Measurements from ENCODE around the gene CCNT2. TPM values are rescaled to one million over a fixed set of nuclear protein-coding genes. Genes with fewer than 3 reads are reported as not detected.

CCNT2 gene
- 19.3 TPM for polyA plus RNA-seq (2012; ENCODE audit: insufficient read length, low read depth)

DNA sequence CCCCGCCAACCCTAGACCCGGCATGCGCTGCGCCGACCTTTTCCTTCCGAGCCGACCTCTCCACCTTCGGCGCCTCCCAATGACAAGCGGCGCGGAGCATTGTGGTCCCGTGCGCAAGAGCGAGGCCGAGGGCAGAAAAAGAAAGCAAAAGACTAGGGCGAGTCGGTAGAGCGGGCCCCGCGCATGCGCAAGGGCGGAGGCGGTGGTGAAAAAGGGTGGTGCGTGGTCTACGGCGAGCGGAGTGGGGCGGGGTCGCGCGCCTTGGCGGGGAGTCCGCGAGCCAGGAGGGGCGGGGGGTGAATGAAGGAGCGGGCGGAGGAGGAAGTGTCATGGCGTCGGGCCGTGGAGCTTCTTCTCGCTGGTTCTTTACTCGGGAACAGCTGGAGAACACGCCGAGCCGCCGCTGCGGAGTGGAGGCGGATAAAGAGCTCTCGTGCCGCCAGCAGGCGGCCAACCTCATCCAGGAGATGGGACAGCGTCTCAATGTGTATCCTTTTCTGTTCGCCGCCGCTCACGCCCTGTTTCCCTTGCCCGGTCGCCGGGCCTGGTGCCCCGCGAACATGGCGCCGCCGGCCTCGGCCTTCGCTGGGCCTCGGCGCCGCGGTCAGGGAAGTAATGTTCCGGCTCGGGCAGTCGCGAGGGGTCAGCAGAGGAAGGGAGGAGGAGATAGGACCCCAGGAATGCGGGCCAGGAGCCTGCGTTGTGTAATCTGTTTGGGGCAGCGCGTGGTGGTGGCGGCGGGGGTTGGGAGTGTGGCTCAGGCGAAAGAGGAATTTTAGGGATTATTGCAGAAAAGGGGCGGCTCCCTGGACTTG lies at the start of gene CCNT2:
Gene CCNT2, plus strand, starts transcription at position 297 of the 815 bp plus-strand sequence. Its CDS starts 33 bp downstream, at position 330.
- TF ChIP-seq FOXP2 (optimal IDR thresholded peaks at IDR 0.05; ENCODE audit: borderline replicate concordance, extremely low read depth, extremely low read length, insufficient read depth) (peak; percentile 24), POLR2AphosphoS5 (IDR thresholded peaks at IDR 0.05; ENCODE audit: low read depth, low read length) (0 out of 2 replicates have a peak, but pooled peaks have one; percentile 17), SIN3A (IDR thresholded peaks at IDR 0.05; ENCODE audit: borderline replicate concordance, insufficient read depth, low read length) (peak; percentile 49; the same call in 1 of the 2 replicates), TAF1 (IDR thresholded peaks at IDR 0.05; ENCODE audit: borderline replicate concordance, insufficient read depth, low read length) (peak; percentile 80; the same call in 1 of the 2 replicates)
- TF ChIP-seq, protein P1, sequence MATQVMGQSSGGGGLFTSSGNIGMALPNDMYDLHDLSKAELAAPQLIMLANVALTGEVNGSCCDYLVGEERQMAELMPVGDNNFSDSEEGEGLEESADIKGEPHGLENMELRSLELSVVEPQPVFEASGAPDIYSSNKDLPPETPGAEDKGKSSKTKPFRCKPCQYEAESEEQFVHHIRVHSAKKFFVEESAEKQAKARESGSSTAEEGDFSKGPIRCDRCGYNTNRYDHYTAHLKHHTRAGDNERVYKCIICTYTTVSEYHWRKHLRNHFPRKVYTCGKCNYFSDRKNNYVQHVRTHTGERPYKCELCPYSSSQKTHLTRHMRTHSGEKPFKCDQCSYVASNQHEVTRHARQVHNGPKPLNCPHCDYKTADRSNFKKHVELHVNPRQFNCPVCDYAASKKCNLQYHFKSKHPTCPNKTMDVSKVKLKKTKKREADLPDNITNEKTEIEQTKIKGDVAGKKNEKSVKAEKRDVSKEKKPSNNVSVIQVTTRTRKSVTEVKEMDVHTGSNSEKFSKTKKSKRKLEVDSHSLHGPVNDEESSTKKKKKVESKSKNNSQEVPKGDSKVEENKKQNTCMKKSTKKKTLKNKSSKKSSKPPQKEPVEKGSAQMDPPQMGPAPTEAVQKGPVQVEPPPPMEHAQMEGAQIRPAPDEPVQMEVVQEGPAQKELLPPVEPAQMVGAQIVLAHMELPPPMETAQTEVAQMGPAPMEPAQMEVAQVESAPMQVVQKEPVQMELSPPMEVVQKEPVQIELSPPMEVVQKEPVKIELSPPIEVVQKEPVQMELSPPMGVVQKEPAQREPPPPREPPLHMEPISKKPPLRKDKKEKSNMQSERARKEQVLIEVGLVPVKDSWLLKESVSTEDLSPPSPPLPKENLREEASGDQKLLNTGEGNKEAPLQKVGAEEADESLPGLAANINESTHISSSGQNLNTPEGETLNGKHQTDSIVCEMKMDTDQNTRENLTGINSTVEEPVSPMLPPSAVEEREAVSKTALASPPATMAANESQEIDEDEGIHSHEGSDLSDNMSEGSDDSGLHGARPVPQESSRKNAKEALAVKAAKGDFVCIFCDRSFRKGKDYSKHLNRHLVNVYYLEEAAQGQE (IDR thresholded peaks at IDR 0.05; ENCODE audit: insufficient read depth in 1 of 2, low read depth in 2 of 2, low read length in 2 of 2) = no peak; a peak in 1 of 4 replicates

DNA sequence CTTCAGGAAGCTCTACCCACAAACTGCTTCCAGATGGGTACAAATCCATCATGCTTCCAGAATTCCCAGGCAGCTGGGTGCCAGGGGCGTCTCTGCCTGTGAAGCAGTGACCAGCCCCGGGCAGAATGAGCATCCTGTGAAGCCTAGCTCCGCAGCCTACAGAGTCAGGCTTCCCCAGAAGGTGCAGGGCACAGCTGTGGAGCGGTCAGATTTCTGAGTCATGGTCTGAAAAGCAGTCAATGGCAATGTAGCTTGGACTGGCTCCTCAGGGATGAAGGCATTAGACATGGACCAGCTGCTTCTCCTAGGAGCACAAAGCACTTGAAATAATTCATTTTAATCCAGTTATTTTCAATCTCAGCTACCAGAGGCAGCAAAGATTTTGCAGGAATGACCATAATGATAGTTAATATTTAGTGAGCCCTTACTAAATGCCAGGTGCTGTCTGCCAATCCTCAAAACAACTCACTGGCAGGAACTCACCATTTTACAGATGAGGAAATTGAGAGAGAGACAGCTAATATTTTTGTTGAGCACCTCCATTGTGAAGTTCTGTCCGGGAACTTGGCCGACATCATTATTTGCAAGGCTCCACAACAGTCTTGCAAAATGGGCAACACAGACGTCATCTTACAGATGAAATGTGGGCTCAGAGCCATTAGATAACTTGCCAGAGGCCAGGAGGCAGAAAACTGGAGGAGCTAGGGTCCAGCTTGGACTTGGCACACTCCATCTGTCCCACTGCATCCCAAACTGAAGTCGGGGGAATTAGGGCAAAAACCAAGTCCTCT lies 48.5 kb upstream of the CCNT2 start:
- TF ChIP-seq SIN3A (IDR thresholded peaks at IDR 0.05; ENCODE audit: borderline replicate concordance, insufficient read depth, low read length) (no peak), FOXP2 (optimal IDR thresholded peaks at IDR 0.05; ENCODE audit: borderline replicate concordance, extremely low read depth, extremely low read length, insufficient read depth) (no peak), POLR2AphosphoS5 (IDR thresholded peaks at IDR 0.05; ENCODE audit: low read depth, low read length) (no peak), TAF1 (IDR thresholded peaks at IDR 0.05; ENCODE audit: borderline replicate concordance, insufficient read depth, low read length) (no peak)
- TF ChIP-seq, protein P1 (IDR thresholded peaks at IDR 0.05; ENCODE audit: insufficient read depth in 1 of 2, low read depth in 2 of 2, low read length in 2 of 2) = no peak

DNA sequence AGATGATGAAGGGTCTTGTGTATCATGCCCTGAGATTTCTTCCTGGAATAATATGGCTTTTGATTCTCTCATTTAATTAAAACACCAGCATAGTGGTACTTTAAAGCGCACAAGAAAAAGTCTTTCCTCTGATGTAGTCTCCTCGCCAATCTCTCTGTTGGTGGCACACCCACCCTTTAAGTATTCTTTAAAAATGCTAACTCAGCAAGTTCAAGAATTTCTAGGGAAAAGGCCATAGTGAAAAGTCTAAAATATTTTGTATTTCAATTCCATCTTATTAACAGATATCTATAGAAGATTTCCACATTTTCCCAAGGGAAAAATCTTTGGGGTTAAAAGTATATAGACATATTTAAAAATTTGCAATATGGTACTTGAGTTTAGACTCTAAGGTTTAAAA lies 45.5 kb upstream of the CCNT2 start:
- TF ChIP-seq, protein P1 (IDR thresholded peaks at IDR 0.05; ENCODE audit: insufficient read depth in 1 of 2, low read depth in 2 of 2, low read length in 2 of 2) = no peak
- TF ChIP-seq SIN3A (IDR thresholded peaks at IDR 0.05; ENCODE audit: borderline replicate concordance, insufficient read depth, low read length) (no peak), POLR2AphosphoS5 (IDR thresholded peaks at IDR 0.05; ENCODE audit: low read depth, low read length) (no peak), FOXP2 (optimal IDR thresholded peaks at IDR 0.05; ENCODE audit: borderline replicate concordance, extremely low read depth, extremely low read length, insufficient read depth) (no peak), TAF1 (IDR thresholded peaks at IDR 0.05; ENCODE audit: borderline replicate concordance, insufficient read depth, low read length) (no peak)

DNA sequence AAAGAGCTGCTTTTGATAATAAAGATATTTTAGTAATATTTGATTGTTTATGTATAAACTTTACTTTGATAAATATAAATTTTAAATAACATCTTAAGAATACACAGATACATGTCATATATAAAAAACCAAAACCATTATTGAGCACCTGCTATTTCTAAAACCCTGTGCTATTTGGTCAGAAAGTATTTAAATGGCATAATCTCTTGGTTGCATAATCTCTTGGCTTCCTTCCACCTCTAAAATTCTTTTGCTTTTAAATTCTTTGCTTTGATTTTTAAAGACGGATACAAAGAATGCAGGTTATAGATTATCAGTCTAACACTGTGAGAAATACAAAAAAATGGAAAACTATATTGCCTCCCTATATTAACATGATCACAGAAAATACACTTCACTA lies 43.3 kb upstream of the CCNT2 start:
- TF ChIP-seq FOXP2 (optimal IDR thresholded peaks at IDR 0.05; ENCODE audit: borderline replicate concordance, extremely low read depth, extremely low read length, insufficient read depth) = no peak

DNA sequence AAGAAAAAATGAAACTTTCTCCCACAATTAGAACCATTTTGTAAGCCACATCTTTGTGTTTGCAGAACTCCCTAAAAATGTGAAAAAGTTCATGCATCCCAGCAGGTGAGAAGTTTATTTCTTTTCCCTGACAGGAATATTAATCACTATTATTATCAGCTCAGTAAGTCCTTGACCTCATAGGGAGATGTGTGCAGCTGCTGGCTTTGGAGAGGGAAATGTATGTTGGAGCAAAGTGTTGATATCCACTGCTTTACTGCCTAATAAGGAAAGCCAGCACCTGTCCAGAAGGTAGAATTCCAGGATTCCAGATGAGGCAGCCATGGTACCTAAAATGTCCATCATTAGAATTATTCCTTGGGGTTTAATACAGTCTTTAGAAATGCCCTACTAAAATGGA lies 35.8 kb upstream of the CCNT2 start:
- TF ChIP-seq POLR2AphosphoS5 (IDR thresholded peaks at IDR 0.05; ENCODE audit: low read depth, low read length) (no peak), FOXP2 (optimal IDR thresholded peaks at IDR 0.05; ENCODE audit: borderline replicate concordance, extremely low read depth, extremely low read length, insufficient read depth) (no peak), TAF1 (IDR thresholded peaks at IDR 0.05; ENCODE audit: borderline replicate concordance, insufficient read depth, low read length) (no peak), SIN3A (IDR thresholded peaks at IDR 0.05; ENCODE audit: borderline replicate concordance, insufficient read depth, low read length) (no peak)
- TF ChIP-seq, protein P1 (IDR thresholded peaks at IDR 0.05; ENCODE audit: insufficient read depth in 1 of 2, low read depth in 2 of 2, low read length in 2 of 2) = no peak

All from PFSK-1 (cell line).